ENCODE results near the gene PCDHGA1.
"Not testable (repeated sequence)": the region's sequence is repeated elsewhere in the genome, so short reads cannot be mapped to it uniquely, and the experiment has no call there.

Gene PCDHGA1

GRCh38 chr5:141409598-141410306 is 79.4 kb downstream of the PCDHGA1 start:
- TF ChIP-seq, protein P1, sequence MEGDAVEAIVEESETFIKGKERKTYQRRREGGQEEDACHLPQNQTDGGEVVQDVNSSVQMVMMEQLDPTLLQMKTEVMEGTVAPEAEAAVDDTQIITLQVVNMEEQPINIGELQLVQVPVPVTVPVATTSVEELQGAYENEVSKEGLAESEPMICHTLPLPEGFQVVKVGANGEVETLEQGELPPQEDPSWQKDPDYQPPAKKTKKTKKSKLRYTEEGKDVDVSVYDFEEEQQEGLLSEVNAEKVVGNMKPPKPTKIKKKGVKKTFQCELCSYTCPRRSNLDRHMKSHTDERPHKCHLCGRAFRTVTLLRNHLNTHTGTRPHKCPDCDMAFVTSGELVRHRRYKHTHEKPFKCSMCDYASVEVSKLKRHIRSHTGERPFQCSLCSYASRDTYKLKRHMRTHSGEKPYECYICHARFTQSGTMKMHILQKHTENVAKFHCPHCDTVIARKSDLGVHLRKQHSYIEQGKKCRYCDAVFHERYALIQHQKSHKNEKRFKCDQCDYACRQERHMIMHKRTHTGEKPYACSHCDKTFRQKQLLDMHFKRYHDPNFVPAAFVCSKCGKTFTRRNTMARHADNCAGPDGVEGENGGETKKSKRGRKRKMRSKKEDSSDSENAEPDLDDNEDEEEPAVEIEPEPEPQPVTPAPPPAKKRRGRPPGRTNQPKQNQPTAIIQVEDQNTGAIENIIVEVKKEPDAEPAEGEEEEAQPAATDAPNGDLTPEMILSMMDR (conservative IDR thresholded peaks at IDR 0.05; ENCODE audit: low read depth, low read length): no peak
- H3K4me3 ChIP-seq (ENCODE audit: low read depth, low read length): no peak overlapping the region
- DNase-seq (ENCODE audit: low read depth): no peak

DNA sequence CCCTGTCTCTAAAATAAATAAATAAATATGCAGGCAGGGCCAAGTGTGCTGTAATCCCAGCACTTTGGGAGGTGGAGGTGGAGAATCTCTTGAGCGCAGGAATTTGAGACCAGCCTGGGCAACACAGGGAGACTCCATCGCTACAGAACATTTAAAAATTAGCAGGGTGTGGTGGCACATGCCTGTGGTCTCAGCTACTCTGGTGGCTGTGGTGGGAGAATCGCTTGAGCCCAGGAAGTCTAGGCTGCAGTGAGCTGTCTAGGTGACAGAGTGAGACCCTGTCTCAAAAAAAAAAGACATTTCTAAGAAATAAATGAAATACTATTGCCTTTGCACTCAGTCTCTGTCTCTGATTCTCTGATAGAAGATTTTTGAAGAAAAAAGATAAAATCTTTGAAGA is 81.3 kb downstream of the PCDHGA1 start:
- DNase-seq (ENCODE audit: low read depth): no peak
- H3K4me3 ChIP-seq (ENCODE audit: low read depth, low read length): no peak overlapping the region
- TF ChIP-seq, protein P1 (conservative IDR thresholded peaks at IDR 0.05; ENCODE audit: low read depth, low read length): no peak

GRCh38 chr5:141412854-141413539 is 82.7 kb downstream of the PCDHGA1 start, which contains the start of gene PCDHGA10:
Gene PCDHGA10, plus strand, starts transcription at chr5:141412987. Its CDS starts 189 bp downstream, at chr5:141413176.
- H3K4me3 ChIP-seq (ENCODE audit: low read depth, low read length): peak within 1 kb of the TSS; percentile 57
- DNase-seq (ENCODE audit: low read depth): peak; percentile 83

GRCh38 chr5:141413540-141414069 is 83.3 kb downstream of the PCDHGA1 start:
- no peak for DNase-seq (ENCODE audit: low read depth)
- peak overlapping the region; percentile 57 for H3K4me3 ChIP-seq (ENCODE audit: low read depth, low read length)
- TF ChIP-seq, protein P1 (conservative IDR thresholded peaks at IDR 0.05; ENCODE audit: low read depth, low read length): no peak

More at GRCh38 chr5:141412854-141413539, 82.7 kb downstream of the PCDHGA1 start, which contains the start of gene PCDHGA10:
- TF ChIP-seq, protein P1 (conservative IDR thresholded peaks at IDR 0.05; ENCODE audit: low read depth, low read length): peak; percentile 75

GRCh38 chr5:141414548-141415274 is 84.4 kb downstream of the PCDHGA1 start:
- DNase-seq (ENCODE audit: low read depth); H3K4me3 ChIP-seq (ENCODE audit: low read depth, low read length): not testable (repeated sequence)

GRCh38 chr5:141415275-141415618 is 84.9 kb downstream of the PCDHGA1 start:
- not testable (repeated sequence) for DNase-seq (ENCODE audit: low read depth); H3K4me3 ChIP-seq (ENCODE audit: low read depth, low read length)

GRCh38 chr5:141417494-141418172 is 87.3 kb downstream of the PCDHGA1 start, which contains the start of gene PCDHGB7:
Gene PCDHGB7, plus strand, starts transcription at chr5:141417677. Its CDS starts 183 bp downstream, at chr5:141417860.
- TF ChIP-seq, protein P1 (conservative IDR thresholded peaks at IDR 0.05; ENCODE audit: low read depth, low read length): peak; percentile 86
- peak within 1 kb of the TSS; percentile 58 for H3K4me3 ChIP-seq (ENCODE audit: low read depth, low read length)
- DNase-seq (ENCODE audit: low read depth): peak; percentile 87
